ENCODE data around the gene CDK12.

The CDK12 gene

GRCh38 chr17:39579318-39580081 is 118.2 kb downstream of the CDK12 start:
- no peak overlapping the region for H3K27ac ChIP-seq

DNA sequence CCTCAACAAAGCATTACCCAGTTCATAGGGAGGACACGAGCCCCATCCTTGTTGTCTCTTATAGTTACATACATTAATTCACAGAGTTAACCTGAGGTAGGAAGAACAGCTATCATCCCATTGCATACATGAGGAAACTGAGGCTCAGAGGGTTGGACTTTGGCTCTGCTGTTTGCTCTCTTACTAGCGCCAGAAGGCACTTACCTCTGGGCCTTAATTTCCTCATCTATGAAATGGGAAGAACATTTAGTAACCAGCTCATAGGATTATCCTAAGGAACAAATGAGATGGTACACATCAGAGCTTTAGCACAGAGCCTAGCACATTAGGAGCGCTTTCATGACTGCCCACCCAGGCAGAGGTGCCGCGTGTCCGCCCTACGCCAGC is 118.8 kb downstream of the CDK12 start:
- H3K27ac ChIP-seq, result no peak overlapping the region
- no peak for DNase-seq (ENCODE audit: low read depth, low spot score)

More at GRCh38 chr17:39579318-39580081, 118.2 kb downstream of the CDK12 start:
- DNase-seq (ENCODE audit: low read depth, low spot score), result no peak

DNA sequence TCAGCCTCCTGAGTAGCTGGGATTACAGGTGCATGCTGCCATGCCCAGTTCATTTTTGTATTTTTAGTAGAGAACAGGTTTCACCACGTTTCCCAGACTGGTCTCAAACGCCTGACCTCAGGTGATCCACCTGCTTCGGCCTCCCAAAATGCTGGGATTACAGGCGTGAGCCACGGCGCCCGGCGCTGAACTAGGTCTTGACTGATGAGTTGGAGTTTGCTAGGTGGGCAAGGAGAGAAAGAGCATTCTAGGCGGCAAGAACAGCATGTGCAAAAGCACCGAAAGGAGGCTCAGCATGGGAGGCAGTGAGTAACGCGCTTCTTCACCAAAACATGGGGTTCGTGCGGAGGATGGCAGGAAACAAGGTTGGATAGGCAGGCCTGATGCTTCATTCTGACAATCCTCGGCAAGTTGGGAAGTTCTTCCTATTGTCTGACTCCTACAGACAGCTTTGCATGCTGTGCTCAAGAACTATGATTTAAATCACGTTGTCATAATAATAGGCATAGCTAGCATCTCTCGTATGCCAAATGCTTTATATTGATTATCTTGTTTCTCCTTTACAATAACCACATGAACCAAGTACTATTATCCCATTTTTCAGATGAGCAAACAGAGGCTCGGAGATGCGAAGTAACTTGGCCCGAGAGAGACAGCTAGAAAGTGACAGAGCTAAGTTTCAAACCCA is 119.9 kb downstream of the CDK12 start:
- no peak for DNase-seq (ENCODE audit: low read depth, low spot score)
- H3K27ac ChIP-seq, result no peak overlapping the region

GRCh38 chr17:39581759-39582085 is 120.4 kb downstream of the CDK12 start:
- no peak for DNase-seq (ENCODE audit: low read depth, low spot score)
- no peak overlapping the region for H3K27ac ChIP-seq

- no peak for DNase-seq (ENCODE audit: low read depth, low spot score)
- no peak overlapping the region for H3K27ac ChIP-seq
Observed at GRCh38 chr17:39582658-39583057, 121.4 kb downstream of the CDK12 start.
